ENCODE measurements around the gene ALPI. TPM values are rescaled to one million over a fixed set of nuclear protein-coding genes. Genes with fewer than 3 reads are reported as not detected.

Gene ALPI
- total and polyA plus RNA-seq, 10 of the 15 experiments (the other 5 are each of a cell fraction or from before 2014, with no cell fraction given) = not detected

GRCh38 chr2:232438091-232438490 lies 17.9 kb upstream of the ALPI start:
- no peak for FAIRE-seq
- Histone ChIP-seq H3K9me3 (replicated peaks; ENCODE audit: control insufficient read depth, insufficient read depth, low read length) (no peaks in the 10 kb centered on the region), H4K20me1 (ENCODE audit: control insufficient read depth, insufficient read depth) (no peaks in the 10 kb centered on the region), H3K4me1 (ENCODE audit: control insufficient read depth, insufficient read depth, low read length) (no peaks in the 10 kb centered on the region), H3K4me2 (ENCODE audit: control insufficient read depth, insufficient read depth) (no peak overlapping the region), H2AFZ (ENCODE audit: control insufficient read depth, low read depth, low read length) (no peak overlapping the region), H3K27ac (ENCODE audit: control insufficient read depth, insufficient read depth) (no peak overlapping the region), H3K79me2 (ENCODE audit: control insufficient read depth, insufficient read depth, low read length) (no peaks in the 10 kb centered on the region), H3K4me3 (no peak overlapping the region), H3K36me3 (ENCODE audit: control insufficient read depth in 2 of 2, insufficient read depth in 2 of 2, low read length in 1 of 2) (no peaks in the 10 kb centered on the region), H3K27me3 (replicated peaks in 1 of 2; ENCODE audit: control insufficient read depth in 2 of 2, insufficient read depth in 2 of 2, low read length in 1 of 2) (no peaks in the 10 kb centered on the region; a peak in 3 of 4 replicates), H3K9ac (ENCODE audit: control insufficient read depth, insufficient read depth, low read length) (no peak overlapping the region)
- in situ Hi-C loops (cut with MboI) = no loop called here
- 47% methylated on average over 12 of the region's 12 CpGs for WGBS (ENCODE audit: insufficient coverage, insufficient replicate concordance, low lambda C conversion rate, missing lambda C conversion rate)
- TF ChIP-seq, protein P1, sequence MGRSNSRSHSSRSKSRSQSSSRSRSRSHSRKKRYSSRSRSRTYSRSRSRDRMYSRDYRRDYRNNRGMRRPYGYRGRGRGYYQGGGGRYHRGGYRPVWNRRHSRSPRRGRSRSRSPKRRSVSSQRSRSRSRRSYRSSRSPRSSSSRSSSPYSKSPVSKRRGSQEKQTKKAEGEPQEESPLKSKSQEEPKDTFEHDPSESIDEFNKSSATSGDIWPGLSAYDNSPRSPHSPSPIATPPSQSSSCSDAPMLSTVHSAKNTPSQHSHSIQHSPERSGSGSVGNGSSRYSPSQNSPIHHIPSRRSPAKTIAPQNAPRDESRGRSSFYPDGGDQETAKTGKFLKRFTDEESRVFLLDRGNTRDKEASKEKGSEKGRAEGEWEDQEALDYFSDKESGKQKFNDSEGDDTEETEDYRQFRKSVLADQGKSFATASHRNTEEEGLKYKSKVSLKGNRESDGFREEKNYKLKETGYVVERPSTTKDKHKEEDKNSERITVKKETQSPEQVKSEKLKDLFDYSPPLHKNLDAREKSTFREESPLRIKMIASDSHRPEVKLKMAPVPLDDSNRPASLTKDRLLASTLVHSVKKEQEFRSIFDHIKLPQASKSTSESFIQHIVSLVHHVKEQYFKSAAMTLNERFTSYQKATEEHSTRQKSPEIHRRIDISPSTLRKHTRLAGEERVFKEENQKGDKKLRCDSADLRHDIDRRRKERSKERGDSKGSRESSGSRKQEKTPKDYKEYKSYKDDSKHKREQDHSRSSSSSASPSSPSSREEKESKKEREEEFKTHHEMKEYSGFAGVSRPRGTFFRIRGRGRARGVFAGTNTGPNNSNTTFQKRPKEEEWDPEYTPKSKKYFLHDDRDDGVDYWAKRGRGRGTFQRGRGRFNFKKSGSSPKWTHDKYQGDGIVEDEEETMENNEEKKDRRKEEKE (IDR thresholded peaks at IDR 0.05) = no peak
- TF ChIP-seq PRDM15 (CRISPR knock-in tag; IDR thresholded peaks at IDR 0.05) = no peak
- RAD21 ChIA-PET (ENCODE audit: unreplicated experiment) = interaction anchor here (1.7 kb wide), 1 partner anchor 532 kb away, joined by 3 read pairs; no protein-coding TSS in a partner anchor
- SMC1A ChIA-PET (ENCODE audit: uncharacterized antibody, unreplicated experiment) = interaction anchor here (1.0 kb wide), 1 partner anchor 9 kb away, joined by 3 read pairs; no protein-coding TSS in a partner anchor
- CTCF ChIA-PET = interaction anchor here (1.1 kb wide), 1 partner anchor 103 kb away, joined by 3 read pairs; no protein-coding TSS in a partner anchor
- ATAC-seq = no peak
- intact Hi-C loops (cut with micrococcal nuclease; ENCODE audit: unreplicated experiment) = no loop called here
- POLR2A ChIA-PET = no interaction called here
- BruUV-seq (replicated peaks) = no TSS peak
- no peak for DNase-seq (ENCODE audit: low read depth, low spot score)
